HPDE6-E6E7 (cell line): ENCODE results near the gene PTTG1.

Source experiments
- DNase-seq: peaks from one replicate; pipeline ENCODE4 v3.0.0; 2011; ENCODE audit warnings: missing footprints; ENCODE audit errors: extremely low spot score

Gene PTTG1

GRCh38 chr5:160472482-160472881 is 50.8 kb downstream of the PTTG1 start:
- no peak for DNase-seq

DNA sequence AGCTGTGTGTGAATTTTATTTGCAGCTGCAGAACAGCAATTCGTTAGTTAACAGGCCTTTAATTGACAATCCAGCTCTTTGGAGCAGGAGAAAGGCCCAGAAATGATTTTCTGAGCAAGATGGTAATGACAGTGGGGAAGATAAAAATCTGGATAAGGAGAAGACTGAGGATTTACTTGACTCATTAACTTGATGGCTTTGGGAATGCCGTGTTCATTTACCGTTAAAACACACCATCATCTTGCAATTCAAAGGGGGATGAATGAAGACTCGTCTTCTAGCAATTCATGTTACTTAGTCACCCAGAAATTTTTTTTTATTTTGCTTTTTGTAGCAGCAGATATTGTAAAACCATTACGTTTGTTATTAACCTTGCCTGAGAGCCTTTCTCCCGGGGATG is 52.0 kb downstream of the PTTG1 start:
- no peak for DNase-seq

- no peak for DNase-seq
These were observed 52.4 kb downstream of the PTTG1 start for GRCh38 chr5:160474084-160474483.

GRCh38 chr5:160475864-160476438 is 54.3 kb downstream of the PTTG1 start:
- DNase-seq = no peak

GRCh38 chr5:160477266-160477970 is 55.8 kb downstream of the PTTG1 start:
- DNase-seq = no peak

- DNase-seq = no peak
These were observed 56.5 kb downstream of the PTTG1 start for GRCh38 chr5:160478163-160478562.
